Fibroblast of skin of scalp (primary cell): Measurements from ENCODE around the gene MXRA8.
A peak's percentile ranks its signal among the peaks of the same experiment; 100 is the strongest.

Experiments
- DNase-seq: peaks from one replicate; pipeline ENCODE4 v3.0.0-alpha.2; 2013

MXRA8 gene

GRCh38 chr1:1366699-1367066, 8.3 kb upstream of the MXRA8 start:
- DNase-seq, result no peak

GRCh38 chr1:1365875-1366698, 7.7 kb upstream of the MXRA8 start:
- no peak for DNase-seq

- no peak for DNase-seq
Measured at GRCh38 chr1:1364266-1364665, 5.9 kb upstream of the MXRA8 start.

- peak; percentile 90 for DNase-seq
Measured at GRCh38 chr1:1361982-1362423, 3.6 kb upstream of the MXRA8 start.

GRCh38 chr1:1361233-1361981, 3.1 kb upstream of the MXRA8 start:
- DNase-seq, result no peak

- DNase-seq, result peak; percentile 96
Measured at GRCh38 chr1:1360506-1361169, 2.3 kb upstream of the MXRA8 start.

- DNase-seq, result peak; percentile 89
Measured at GRCh38 chr1:1359664-1360468, 1.5 kb upstream of the MXRA8 start.

GRCh38 chr1:1359308-1359663, 931 bp upstream of the MXRA8 start:
- peak; percentile 86 for DNase-seq

GRCh38 chr1:1357871-1358432, 403 bp downstream of the MXRA8 start:
- DNase-seq, result no peak

- DNase-seq, result no peak
Measured at GRCh38 chr1:1356796-1357401, 1.5 kb downstream of the MXRA8 start.

- no peak for DNase-seq
Measured at GRCh38 chr1:1356166-1356795, 2.1 kb downstream of the MXRA8 start.

GRCh38 chr1:1355416-1355815, 2.9 kb downstream of the MXRA8 start:
- no peak for DNase-seq

- no peak for DNase-seq
Measured at GRCh38 chr1:1354271-1355247, 3.8 kb downstream of the MXRA8 start.

- DNase-seq, result no peak
Measured at GRCh38 chr1:1353389-1354151, 4.8 kb downstream of the MXRA8 start.

- DNase-seq, result no peak
Measured at GRCh38 chr1:1352786-1353388, 5.5 kb downstream of the MXRA8 start.

GRCh38 chr1:1351511-1352427, 6.6 kb downstream of the MXRA8 start:
- peak; percentile 41 for DNase-seq

- DNase-seq, result peak; percentile 79
Measured at GRCh38 chr1:1349256-1350012, 8.9 kb downstream of the MXRA8 start, which contains the start of gene DVL1. TSS of gene DVL1 (minus strand) at chr1:1349418. CDS start at chr1:1349065, 353 bp downstream.
